Neuronal stem cell (in vitro differentiated cells): ENCODE data around the gene COG1.

Experiments used
- DNase-seq: peaks from one replicate; pipeline ENCODE4 v3.0.0-alpha.2; 2013; ENCODE audit warnings: low spot score
- H2AFZ ChIP-seq: one replicate; pipeline ENCODE4 v1.6.1; 2013; ENCODE audit warnings: mild to moderate bottlenecking, low read length, inconsistent platforms
- H2AK5ac ChIP-seq: 2 replicates; pipeline ENCODE4 v1.6.1; 2013; ENCODE audit warnings: low read depth, mild to moderate bottlenecking, inconsistent platforms, low read length, moderate library complexity, mixed read lengths
- H2BK120ac ChIP-seq: 2 replicates; pipeline ENCODE4 v1.6.1; 2013; ENCODE audit warnings: low read depth, mild to moderate bottlenecking, inconsistent platforms, low read length, moderate library complexity, mixed read lengths
- H2BK12ac ChIP-seq: one replicate; pipeline ENCODE4 v1.6.1; 2013; ENCODE audit warnings: low read length, inconsistent platforms
- H2BK15ac ChIP-seq: 2 replicates; pipeline ENCODE4 v1.6.1; 2013; ENCODE audit warnings: mild to moderate bottlenecking, low read length, inconsistent platforms, mixed read lengths
- H2BK5ac ChIP-seq: one replicate; pipeline ENCODE4 v1.6.1; 2013; ENCODE audit warnings: inconsistent platforms, mild to moderate bottlenecking, low read length, moderate library complexity
- H3K14ac ChIP-seq: one replicate; pipeline ENCODE4 v1.6.1; 2013; ENCODE audit warnings: low read length, inconsistent platforms
- H3K18ac ChIP-seq: 2 replicates; pipeline ENCODE4 v1.6.1; 2013; ENCODE audit warnings: low read length, inconsistent platforms
- H3K23ac ChIP-seq: 2 replicates; pipeline ENCODE4 v1.6.1; 2013; ENCODE audit warnings: low read depth, mild to moderate bottlenecking, mixed read lengths, low read length, inconsistent platforms; ENCODE audit not compliant: poor library complexity
- H3K27ac ChIP-seq: replicated peaks from 3 replicates; pipeline ENCODE4 v1.5.1; 2013; ENCODE audit warnings: low read length, inconsistent platforms
- H3K27me3 ChIP-seq, 3 experiments: 2 replicates each; pipeline ENCODE4 v1.6.1; 2013; ENCODE audit warnings: low read length in 3 of 3, mild to moderate bottlenecking in 2 of 3, inconsistent platforms in 1 of 3, low read depth in 1 of 3, mixed read lengths in 1 of 3, moderate library complexity in 1 of 3; ENCODE audit not compliant: control insufficient read depth in 3 of 3, insufficient read depth in 3 of 3
- H3K36me3 ChIP-seq, 2 donors: replicated peaks in 1 of 2; 2 replicates each; pipeline ENCODE4 v1.6.1; 2013; ENCODE audit warnings: low read length in 2 of 2; ENCODE audit not compliant: control insufficient read depth in 2 of 2, insufficient read depth in 2 of 2
- H3K4ac ChIP-seq: 2 replicates; pipeline ENCODE4 v1.6.1; 2013; ENCODE audit warnings: inconsistent platforms, mild to moderate bottlenecking, low read length, moderate library complexity
- H3K4me1 ChIP-seq, 2 donors: 1 replicate in 1 of 2; 2 replicates in 1 of 2; pipeline ENCODE4 v1.6.1; 2013; ENCODE audit warnings: low read length in 2 of 2, low read depth in 1 of 2; ENCODE audit not compliant: control insufficient read depth in 2 of 2, insufficient read depth in 1 of 2
- H3K4me2 ChIP-seq: one replicate; pipeline ENCODE4 v1.6.1; 2013; ENCODE audit warnings: mild to moderate bottlenecking, low read length, inconsistent platforms; ENCODE audit not compliant: insufficient read depth, poor library complexity, severe bottlenecking
- H3K4me3 ChIP-seq, 2 donors: 2 replicates each; pipeline ENCODE4 v1.5.1; 2013; ENCODE audit warnings: low read length in 2 of 2, mild to moderate bottlenecking in 2 of 2, inconsistent platforms in 1 of 2, moderate library complexity in 1 of 2
- H3K79me1 ChIP-seq: one replicate; pipeline ENCODE4 v1.6.1; 2013; ENCODE audit warnings: low read depth, mild to moderate bottlenecking, inconsistent platforms, low read length, moderate library complexity
- H3K9ac ChIP-seq: one replicate; pipeline ENCODE4 v1.6.1; 2013; ENCODE audit warnings: mild to moderate bottlenecking, low read depth, low read length, inconsistent platforms; ENCODE audit not compliant: poor library complexity
- H3K9me3 ChIP-seq, 2 donors: replicated peaks in 1 of 2; 2 replicates each; pipeline versions ENCODE3 to v1.6.1; 2013; ENCODE audit warnings: low read length in 2 of 2, mild to moderate bottlenecking in 2 of 2, inconsistent platforms in 1 of 2, low read depth in 1 of 2, mixed read lengths in 1 of 2, moderate library complexity in 1 of 2; ENCODE audit not compliant: control insufficient read depth in 2 of 2, insufficient read depth in 1 of 2
- H4K8ac ChIP-seq: one replicate; pipeline ENCODE4 v1.6.1; 2013; ENCODE audit warnings: low read depth, mild to moderate bottlenecking, inconsistent platforms, low read length, moderate library complexity
- H4K91ac ChIP-seq: one replicate; pipeline ENCODE4 v1.6.1; 2013; ENCODE audit warnings: low read length, low read depth, mild to moderate bottlenecking, inconsistent platforms; ENCODE audit not compliant: poor library complexity
- WGBS, 2 donors: extraction: QIAGEN DNeasy Blood & Tissue Kit; methylation state at CpG; one replicate each; pipeline ENCODE4 v1.1.7; 2013; ENCODE audit warnings: missing lambda C conversion rate in 2 of 2, mixed read lengths in 1 of 2; ENCODE audit not compliant: insufficient read length in 2 of 2, insufficient replicate concordance in 1 of 2; ENCODE audit errors: extremely low coverage in 2 of 2; 5-methylcytosine and 5-hydroxymethylcytosine counted together

COG1 gene

DNA sequence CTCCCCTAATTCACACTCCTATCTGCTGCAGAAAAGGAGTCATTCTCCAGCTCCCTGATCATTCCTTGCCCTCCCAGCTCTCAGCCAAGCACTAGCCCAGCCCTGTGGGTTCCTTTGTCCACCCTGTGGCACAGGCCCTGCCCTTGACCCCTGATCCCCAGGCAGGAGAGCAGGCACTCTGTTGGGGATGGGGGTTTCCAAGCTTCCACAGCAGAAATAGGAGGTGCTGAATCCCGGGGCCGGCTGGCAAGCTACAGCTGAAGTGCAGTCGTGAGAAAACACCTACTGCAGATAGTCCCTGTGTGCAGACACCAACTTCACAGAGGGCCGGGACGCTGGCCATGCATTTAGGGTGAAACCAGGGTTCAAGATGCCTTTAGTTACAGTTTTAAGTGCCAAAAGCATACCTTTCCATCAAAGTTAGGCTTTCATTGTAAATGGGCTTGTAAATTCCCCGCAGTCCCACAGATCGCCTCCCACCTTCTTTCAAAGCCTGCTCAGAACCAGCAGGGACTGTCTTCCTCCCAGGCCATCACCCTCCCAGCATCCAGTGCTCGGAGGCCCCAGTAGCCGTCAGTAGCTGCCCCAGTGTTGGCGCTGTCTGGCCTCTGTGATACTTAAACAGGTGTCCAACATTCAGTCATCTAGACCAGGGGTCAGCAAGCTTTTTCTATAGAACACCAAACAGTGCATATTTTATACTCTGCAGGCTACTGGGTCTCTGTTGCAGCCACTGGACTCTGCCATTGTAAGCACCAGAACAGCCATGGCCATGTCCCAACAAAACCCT, 58.2 kb downstream of the COG1 start:
- Histone ChIP-seq H3K14ac (no peak overlapping the region), H2AK5ac (no peak overlapping the region), H3K79me1 (no peaks in the 10 kb centered on the region), H2BK15ac (no peak overlapping the region), H2BK120ac (no peak overlapping the region), H3K23ac (no peak overlapping the region), H2BK5ac (no peak overlapping the region), H3K18ac (peak overlapping the region; percentile 46), H3K9me3 (no peaks in the 10 kb centered on the region), H3K9ac (no peak overlapping the region), H2AFZ (no peak overlapping the region), H4K91ac (no peak overlapping the region), H2BK12ac (no peak overlapping the region), H4K8ac (no peak overlapping the region), H3K36me3 (peaks cover 3 to 33% of the 10 kb centered on the region in 2 donors), H3K4me2 (no peak overlapping the region), H3K4ac (no peak overlapping the region), H3K4me1 (peaks cover 0 to 7% of the 10 kb centered on the region in 2 donors), H3K4me3 (no peak overlapping the region), H3K27me3 (no peaks in the 10 kb centered on the region), H3K27ac (no peak overlapping the region)
- no peak for DNase-seq
- no CpG with 5 or more reads among the region's 10 CpGs for WGBS, 2 donors

- no peak overlapping the region for H3K4me3 ChIP-seq
- no peak overlapping the region for H2BK120ac ChIP-seq
- H3K36me3 ChIP-seq, result peaks cover 3 to 24% of the 10 kb centered on the region in 2 donors
- peaks cover 2 to 7% of the 10 kb centered on the region in 2 donors for H3K4me1 ChIP-seq
- H2BK12ac ChIP-seq, result no peak overlapping the region
- H2BK15ac ChIP-seq, result no peak overlapping the region
- no peak overlapping the region for H2AFZ ChIP-seq
- no peaks in the 10 kb centered on the region for H3K9me3 ChIP-seq
- no peak overlapping the region for H3K4me2 ChIP-seq
- H4K8ac ChIP-seq, result no peak overlapping the region
- no peaks in the 10 kb centered on the region for H3K27me3 ChIP-seq
- no peaks in the 10 kb centered on the region for H3K79me1 ChIP-seq
- H3K9ac ChIP-seq, result no peak overlapping the region
- DNase-seq, result no peak
- H2AK5ac ChIP-seq, result no peak overlapping the region
- no peak overlapping the region for H2BK5ac ChIP-seq
- WGBS, 2 donors, result no CpG with 5 or more reads among the region's 8 CpGs
- H3K14ac ChIP-seq, result no peak overlapping the region
- no peak overlapping the region for H3K27ac ChIP-seq
- no peak overlapping the region for H3K23ac ChIP-seq
- no peak overlapping the region for H4K91ac ChIP-seq
- H3K18ac ChIP-seq, result no peak overlapping the region
- no peak overlapping the region for H3K4ac ChIP-seq
These were observed 59.0 kb downstream of the COG1 start for GRCh38 chr17:73251871-73252270.

GRCh38 chr17:73255671-73256181, 62.9 kb downstream of the COG1 start:
- no peak overlapping the region for H3K4ac ChIP-seq
- H2BK15ac ChIP-seq, result no peak overlapping the region
- WGBS, 2 donors, result no CpG with 5 or more reads among the region's 8 CpGs
- H2AFZ ChIP-seq, result no peak overlapping the region
- no peak overlapping the region for H3K4me3 ChIP-seq
- no peak overlapping the region for H3K23ac ChIP-seq
- H2AK5ac ChIP-seq, result no peak overlapping the region
- DNase-seq, result peak; percentile 74
- no peak overlapping the region for H3K27ac ChIP-seq
- H3K9me3 ChIP-seq, result no peaks in the 10 kb centered on the region
- H3K18ac ChIP-seq, result no peak overlapping the region
- H2BK5ac ChIP-seq, result no peak overlapping the region
- H3K27me3 ChIP-seq, result no peaks in the 10 kb centered on the region
- H4K8ac ChIP-seq, result no peak overlapping the region
- no peak overlapping the region for H3K14ac ChIP-seq
- H3K4me1 ChIP-seq, result peaks cover 2 to 4% of the 10 kb centered on the region in 2 donors
- H2BK12ac ChIP-seq, result no peak overlapping the region
- H3K4me2 ChIP-seq, result no peak overlapping the region
- H3K79me1 ChIP-seq, result no peaks in the 10 kb centered on the region
- no peak overlapping the region for H2BK120ac ChIP-seq
- H4K91ac ChIP-seq, result no peak overlapping the region
- no peak overlapping the region for H3K9ac ChIP-seq
- no peaks in the 10 kb centered on the region for H3K36me3 ChIP-seq

- no peak overlapping the region for H3K23ac ChIP-seq
These were observed 63.4 kb downstream of the COG1 start for GRCh38 chr17:73256220-73256619.

More at GRCh38 chr17:73256220-73256619, 63.4 kb downstream of the COG1 start:
- peak overlapping the region; percentile 81 for H3K18ac ChIP-seq
- no peak overlapping the region for H2BK120ac ChIP-seq
- no peak overlapping the region for H3K27ac ChIP-seq
- no peak for DNase-seq
- peaks cover under 1 to 2% of the 10 kb centered on the region in 2 donors for H3K4me1 ChIP-seq
- H2AK5ac ChIP-seq, result no peak overlapping the region
- no peak overlapping the region for H3K4me2 ChIP-seq
- H4K91ac ChIP-seq, result no peak overlapping the region
- no peak overlapping the region for H2BK15ac ChIP-seq
- no peak overlapping the region for H3K14ac ChIP-seq
- H3K9me3 ChIP-seq, result no peaks in the 10 kb centered on the region
- no peaks in the 10 kb centered on the region for H3K36me3 ChIP-seq
- WGBS, 2 donors, result no CpG with 5 or more reads among the region's 3 CpGs
- H3K4me3 ChIP-seq, result no peak overlapping the region
- H3K79me1 ChIP-seq, result no peaks in the 10 kb centered on the region
- no peak overlapping the region for H2BK12ac ChIP-seq
- no peaks in the 10 kb centered on the region for H3K27me3 ChIP-seq
- no peak overlapping the region for H3K4ac ChIP-seq
- no peak overlapping the region for H4K8ac ChIP-seq
- no peak overlapping the region for H3K9ac ChIP-seq
- H2BK5ac ChIP-seq, result no peak overlapping the region
- H2AFZ ChIP-seq, result no peak overlapping the region
